ENCODE measurements around the gene GATAD1. TPM values are rescaled to one million over a fixed set of nuclear protein-coding genes. Genes with fewer than 3 reads are reported as not detected.
"Not testable (repeated sequence)": the region's sequence is repeated elsewhere in the genome, so short reads cannot be mapped to it uniquely, and the experiment has no call there.

Gene GATAD1
- total RNA-seq, 1 donor from 2014 or later: 38.7 TPM

- H3K4me1 Mint-ChIP-seq: no peaks in the 10 kb centered on the region
- H3K27ac Mint-ChIP-seq (ENCODE audit: unreplicated experiment): no peak overlapping the region
- no peak for DNase-seq (ENCODE audit: low read depth, low spot score)
- TF ChIP-seq CTCF (conservative IDR thresholded peaks at IDR 0.05): no peak
- no peak overlapping the region for H3K4me3 Mint-ChIP-seq
- H3K9me3 Mint-ChIP-seq: no peaks in the 10 kb centered on the region
- no peaks in the 10 kb centered on the region for H3K27me3 Mint-ChIP-seq (ENCODE audit: low read depth)
- H3K36me3 Mint-ChIP-seq (ENCODE audit: low read depth): peaks cover 5% of the 10 kb centered on the region
Observed at GRCh38 chr7:92404170-92404614, 43.1 kb upstream of the GATAD1 start.

DNA sequence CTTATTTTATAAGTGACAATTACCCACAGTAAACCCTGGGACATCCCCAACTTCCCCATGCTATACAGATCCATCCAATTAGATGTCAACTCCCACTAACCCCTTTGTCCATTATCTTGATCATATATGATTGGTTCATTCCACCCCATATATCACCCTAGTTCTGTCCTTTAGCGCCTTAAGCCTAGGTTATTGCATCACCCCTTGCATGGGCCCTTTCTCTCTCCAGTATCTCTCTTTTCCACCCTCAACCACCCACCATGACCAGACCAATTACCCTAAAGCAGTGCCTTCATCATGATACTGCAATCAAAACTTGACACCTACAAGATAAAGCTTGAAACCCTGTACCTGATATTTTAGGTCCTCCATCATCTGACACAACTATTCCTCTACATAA is 37.9 kb upstream of the GATAD1 start:
- DNase-seq (ENCODE audit: low read depth, low spot score): no peak
- H3K4me3 Mint-ChIP-seq: no peak overlapping the region
- H3K36me3 Mint-ChIP-seq (ENCODE audit: low read depth): no peaks in the 10 kb centered on the region
- H3K9me3 Mint-ChIP-seq: peaks cover 6% of the 10 kb centered on the region
- H3K27ac Mint-ChIP-seq (ENCODE audit: unreplicated experiment): no peak overlapping the region
- no peaks in the 10 kb centered on the region for H3K4me1 Mint-ChIP-seq
- peaks cover 4% of the 10 kb centered on the region for H3K27me3 Mint-ChIP-seq (ENCODE audit: low read depth)
- TF ChIP-seq CTCF (conservative IDR thresholded peaks at IDR 0.05): no peak

GRCh38 chr7:92410162-92410561 is 37.1 kb upstream of the GATAD1 start:
- H3K27me3 Mint-ChIP-seq (ENCODE audit: low read depth); H3K4me3 Mint-ChIP-seq; H3K9me3 Mint-ChIP-seq; H3K27ac Mint-ChIP-seq (ENCODE audit: unreplicated experiment); H3K36me3 Mint-ChIP-seq (ENCODE audit: low read depth); H3K4me1 Mint-ChIP-seq; DNase-seq (ENCODE audit: low read depth, low spot score): not testable (repeated sequence)

GRCh38 chr7:92412745-92413144 is 34.5 kb upstream of the GATAD1 start:
- peaks cover 4% of the 10 kb centered on the region for H3K27me3 Mint-ChIP-seq (ENCODE audit: low read depth)
- peaks cover 6% of the 10 kb centered on the region for H3K9me3 Mint-ChIP-seq
- no peak for TF ChIP-seq CTCF (conservative IDR thresholded peaks at IDR 0.05)
- no peak overlapping the region for H3K27ac Mint-ChIP-seq (ENCODE audit: unreplicated experiment)
- DNase-seq (ENCODE audit: low read depth, low spot score): no peak
- H3K4me3 Mint-ChIP-seq: no peak overlapping the region
- H3K36me3 Mint-ChIP-seq (ENCODE audit: low read depth): no peaks in the 10 kb centered on the region
- H3K4me1 Mint-ChIP-seq: no peaks in the 10 kb centered on the region

GRCh38 chr7:92413550-92413949 is 33.7 kb upstream of the GATAD1 start:
- peaks cover 6% of the 10 kb centered on the region for H3K9me3 Mint-ChIP-seq
- no peak for DNase-seq (ENCODE audit: low read depth, low spot score)
- H3K4me1 Mint-ChIP-seq: no peaks in the 10 kb centered on the region
- H3K27ac Mint-ChIP-seq (ENCODE audit: unreplicated experiment): no peak overlapping the region
- TF ChIP-seq CTCF (conservative IDR thresholded peaks at IDR 0.05): no peak
- no peak overlapping the region for H3K4me3 Mint-ChIP-seq
- H3K36me3 Mint-ChIP-seq (ENCODE audit: low read depth): no peaks in the 10 kb centered on the region
- H3K27me3 Mint-ChIP-seq (ENCODE audit: low read depth): peaks cover 4% of the 10 kb centered on the region

- no peak overlapping the region for H3K27ac Mint-ChIP-seq (ENCODE audit: unreplicated experiment)
- no peaks in the 10 kb centered on the region for H3K4me1 Mint-ChIP-seq
- DNase-seq (ENCODE audit: low read depth, low spot score): no peak
- TF ChIP-seq CTCF (conservative IDR thresholded peaks at IDR 0.05): no peak
- H3K9me3 Mint-ChIP-seq: no peaks in the 10 kb centered on the region
- no peak overlapping the region for H3K4me3 Mint-ChIP-seq
- no peaks in the 10 kb centered on the region for H3K36me3 Mint-ChIP-seq (ENCODE audit: low read depth)
- peaks cover 4% of the 10 kb centered on the region for H3K27me3 Mint-ChIP-seq (ENCODE audit: low read depth)
Observed at GRCh38 chr7:92415225-92415624, 32.1 kb upstream of the GATAD1 start.
